Measurements from ENCODE around the gene SARS2.

DNA sequence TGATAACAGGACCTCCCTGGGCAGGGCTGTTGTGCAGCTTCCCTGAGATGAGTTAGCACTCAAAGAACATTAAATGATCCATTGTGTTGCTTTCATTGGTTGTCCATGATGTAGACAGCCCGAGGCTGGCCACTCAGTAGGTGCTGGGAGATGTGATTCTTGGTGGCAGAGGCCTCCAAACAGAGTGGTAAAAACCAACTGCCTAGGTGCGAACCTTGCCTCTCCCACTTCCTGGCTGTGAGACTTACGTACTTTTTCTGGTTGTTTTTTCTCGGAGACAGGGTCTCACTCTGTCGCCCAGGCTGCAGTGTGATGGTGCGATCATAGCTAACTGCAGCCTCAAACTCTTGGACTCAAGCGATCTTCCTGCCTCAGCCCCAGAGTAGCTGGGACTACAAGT lies 6.2 kb downstream of the SARS2 start:
- TF ChIP-seq CTCF (IDR thresholded peaks at IDR 0.05) (no peak), POLR2A (IDR thresholded peaks at IDR 0.05) (no peak)
